Retinal pigment epithelial cell (primary cell): ENCODE results near the gene NLGN1.

Experiments used
- DNase-seq: peaks from one replicate; pipeline ENCODE4 v3.0.0-alpha.2; 2010; ENCODE audit warnings: low read depth
- H3K4me3 ChIP-seq: 2 replicates; pipeline ENCODE4 v1.5.1; 2011; ENCODE audit warnings: mild to moderate bottlenecking, low read length, control low read depth, moderate library complexity
- CTCF ChIP-seq: conservative IDR thresholded peaks from 2 replicates; pipeline ENCODE4 v1.5.1; 2011; ENCODE audit warnings: low read depth, low read length, control low read depth, inconsistent platforms

NLGN1 gene

GRCh38 chr3:174295306-174296092, 898.0 kb downstream of the NLGN1 start:
- DNase-seq: no peak
- no peak overlapping the region for H3K4me3 ChIP-seq
- TF ChIP-seq CTCF: no peak

GRCh38 chr3:174302746-174303315, 905.3 kb downstream of the NLGN1 start:
- no peak overlapping the region for H3K4me3 ChIP-seq
- no peak for TF ChIP-seq CTCF
- no peak for DNase-seq

GRCh38 chr3:174303907-174304560, 906.5 kb downstream of the NLGN1 start:
- H3K4me3 ChIP-seq: no peak overlapping the region
- DNase-seq: no peak
- TF ChIP-seq CTCF: no peak

GRCh38 chr3:174308736-174309135, 911.2 kb downstream of the NLGN1 start:
- no peak for DNase-seq
- H3K4me3 ChIP-seq: no peak overlapping the region
- TF ChIP-seq CTCF: no peak

- H3K4me3 ChIP-seq: no peak overlapping the region
- no peak for TF ChIP-seq CTCF
- no peak for DNase-seq
These were observed 913.0 kb downstream of the NLGN1 start for GRCh38 chr3:174310475-174310983.

GRCh38 chr3:174315225-174315624, 917.7 kb downstream of the NLGN1 start:
- no peak for DNase-seq
- no peak for TF ChIP-seq CTCF
- H3K4me3 ChIP-seq: no peak overlapping the region

GRCh38 chr3:174317005-174317404, 919.5 kb downstream of the NLGN1 start:
- no peak overlapping the region for H3K4me3 ChIP-seq
- TF ChIP-seq CTCF: no peak
- no peak for DNase-seq
